Ramos (cell line): ENCODE results near the gene CDS1.
"Not testable (repeated sequence)": the region's sequence is repeated elsewhere in the genome, so short reads cannot be mapped to it uniquely, and the experiment has no call there.

Source experiments
- in situ Hi-C: fragments of 300-500 bp; cut with MboI; formaldehyde crosslinking; loops from one replicate; pipeline ENCODE4 v1.14.3; 2022; ENCODE audit warnings: low sequenced_read_pairs; ENCODE audit not compliant: unreplicated experiment

CDS1 gene

GRCh38 chr4:84582988-84583875, at the start of gene CDS1:
TSS of gene CDS1 (plus strand) at chr4:84583127. CDS start at chr4:84583402, 275 bp downstream.
- in situ Hi-C loops = no loop called here

- in situ Hi-C loops = no loop called here
These were observed 47.0 kb upstream of the CDS1 start for GRCh38 chr4:84535901-84536300.

DNA sequence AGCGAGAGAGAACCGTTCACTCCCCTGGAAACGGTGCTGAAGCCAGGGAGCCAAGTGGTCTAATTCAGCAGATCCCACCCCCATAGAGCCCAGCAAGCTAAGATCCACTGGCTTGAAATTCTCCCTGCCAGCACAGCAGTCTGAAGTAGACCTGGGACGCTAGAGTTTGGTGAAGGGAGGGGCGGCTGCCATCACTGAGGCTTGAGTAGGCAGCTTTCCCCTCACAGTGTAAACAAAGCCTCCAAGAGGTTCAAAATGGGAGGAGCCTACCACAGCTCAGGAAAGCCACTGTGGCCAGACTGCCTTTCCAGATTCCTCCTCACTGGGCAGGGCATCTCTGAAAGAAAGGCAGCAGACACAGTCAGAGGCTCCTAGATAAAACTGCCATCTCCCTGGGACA, 37.8 kb upstream of the CDS1 start:
- in situ Hi-C loops = no loop called here

GRCh38 chr4:84547211-84547610, 35.7 kb upstream of the CDS1 start:
- in situ Hi-C loops = no loop called here

DNA sequence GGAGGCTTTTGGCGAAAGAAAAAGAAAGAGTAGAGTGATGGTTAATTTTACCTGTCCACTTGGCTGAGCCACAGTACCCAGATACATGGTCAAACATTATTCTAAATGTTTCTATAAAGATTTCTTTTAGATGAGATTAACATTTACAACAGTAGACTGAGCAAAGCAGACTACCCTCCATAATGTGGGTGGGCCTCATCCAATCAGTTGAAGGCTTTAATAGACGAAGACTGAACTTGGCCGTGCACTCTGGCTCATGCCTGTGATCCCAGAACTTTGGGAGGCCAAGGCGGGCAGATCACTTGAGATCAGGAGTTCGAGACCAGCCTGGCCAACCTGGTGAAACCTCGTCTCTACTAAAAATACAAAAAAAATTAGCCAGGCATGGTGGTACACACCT, 33.7 kb upstream of the CDS1 start:
- in situ Hi-C loops = not testable (repeated sequence)

GRCh38 chr4:84562156-84562555, 20.8 kb upstream of the CDS1 start:
- in situ Hi-C loops = no loop called here

DNA sequence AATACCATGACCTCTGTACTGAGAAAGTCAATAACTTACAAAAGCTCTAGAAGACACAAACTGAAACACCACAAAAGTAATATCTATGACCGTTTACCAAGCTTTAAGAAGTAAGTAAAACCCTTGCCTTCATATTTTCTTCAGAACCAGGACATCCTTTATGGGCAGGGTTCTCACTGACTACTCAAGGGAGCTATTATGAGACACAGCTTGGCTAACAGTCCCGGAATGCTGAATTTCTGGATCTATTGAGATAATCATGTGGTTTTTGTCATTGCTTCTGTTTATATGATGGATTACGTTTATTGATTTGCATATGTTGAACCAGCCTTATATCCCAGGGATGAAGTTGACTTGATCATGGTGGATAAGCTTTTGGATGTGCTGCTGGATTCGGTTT, 19.9 kb upstream of the CDS1 start:
- in situ Hi-C loops = no loop called here

DNA sequence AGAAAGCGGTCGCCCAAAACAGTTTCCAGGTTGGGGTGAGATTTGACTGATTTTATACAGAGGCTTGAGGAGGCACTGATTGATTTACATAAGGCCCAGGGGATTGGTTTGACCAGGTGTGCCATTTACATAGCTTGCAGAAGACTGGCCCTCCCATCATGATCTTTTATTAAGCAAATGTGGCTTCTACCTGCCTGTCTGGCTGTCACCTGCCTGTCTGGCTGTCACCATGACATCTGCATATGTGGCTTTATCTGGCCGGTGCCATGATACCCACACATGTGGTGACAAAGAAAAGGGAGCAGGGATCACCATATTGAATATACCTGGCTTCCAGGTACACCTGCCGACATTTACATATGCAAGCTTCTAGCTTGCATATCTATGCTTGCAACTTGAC, 17.0 kb upstream of the CDS1 start:
- in situ Hi-C loops = no loop called here

- in situ Hi-C loops = no loop called here
These were observed 14.4 kb upstream of the CDS1 start for GRCh38 chr4:84568496-84568895.

DNA sequence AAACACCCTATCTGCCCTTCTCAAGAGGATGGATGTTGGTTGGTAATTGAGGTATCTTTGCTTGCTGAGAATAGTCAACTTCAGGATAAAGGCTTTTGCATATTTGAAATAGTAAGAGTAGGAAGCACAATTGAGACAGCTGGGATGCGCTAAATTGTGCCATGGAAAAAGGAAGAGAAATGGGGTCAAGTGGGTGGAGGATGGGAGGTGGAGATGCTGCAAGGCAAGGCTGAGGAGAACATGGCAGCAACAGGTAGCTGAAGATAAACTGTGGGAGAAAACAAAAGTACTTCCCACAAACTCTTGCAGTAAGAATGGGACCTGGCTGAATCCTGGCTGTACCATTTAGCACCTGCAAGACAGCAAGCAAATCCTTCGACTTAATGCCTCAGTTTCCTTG, 13.9 kb upstream of the CDS1 start:
- in situ Hi-C loops = no loop called here

DNA sequence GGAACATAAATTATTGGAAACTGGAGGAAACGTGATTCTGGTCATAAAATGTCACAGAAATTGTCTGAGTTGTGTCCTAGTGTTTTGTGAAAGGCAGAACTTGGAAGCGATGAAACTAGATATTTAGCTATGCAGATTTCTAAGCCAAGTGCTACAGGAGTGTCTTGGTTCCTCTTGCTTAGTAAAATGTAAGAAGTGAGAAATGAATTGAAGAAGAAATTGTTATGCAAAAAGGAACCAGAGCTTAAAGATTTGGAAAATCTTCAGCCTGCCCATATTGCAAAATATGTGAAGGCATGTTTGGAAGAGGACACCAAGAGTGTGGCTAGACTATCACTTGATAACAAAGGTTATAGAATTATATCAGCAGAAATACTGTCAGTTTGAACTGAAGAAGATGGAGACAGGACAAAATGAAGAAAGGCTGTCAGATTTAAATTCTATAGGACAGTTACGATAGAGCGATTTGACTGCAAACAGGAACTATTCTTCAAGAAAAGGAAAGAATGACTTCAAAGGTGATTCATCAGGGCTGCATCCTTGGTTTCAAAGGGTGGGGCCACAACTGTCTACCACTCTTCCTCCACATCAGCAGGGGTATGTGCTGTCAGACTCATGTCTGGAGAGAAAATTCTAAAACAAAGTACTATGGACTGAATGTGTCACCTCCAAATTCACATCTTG, 9.4 kb upstream of the CDS1 start:
- in situ Hi-C loops = no loop called here

DNA sequence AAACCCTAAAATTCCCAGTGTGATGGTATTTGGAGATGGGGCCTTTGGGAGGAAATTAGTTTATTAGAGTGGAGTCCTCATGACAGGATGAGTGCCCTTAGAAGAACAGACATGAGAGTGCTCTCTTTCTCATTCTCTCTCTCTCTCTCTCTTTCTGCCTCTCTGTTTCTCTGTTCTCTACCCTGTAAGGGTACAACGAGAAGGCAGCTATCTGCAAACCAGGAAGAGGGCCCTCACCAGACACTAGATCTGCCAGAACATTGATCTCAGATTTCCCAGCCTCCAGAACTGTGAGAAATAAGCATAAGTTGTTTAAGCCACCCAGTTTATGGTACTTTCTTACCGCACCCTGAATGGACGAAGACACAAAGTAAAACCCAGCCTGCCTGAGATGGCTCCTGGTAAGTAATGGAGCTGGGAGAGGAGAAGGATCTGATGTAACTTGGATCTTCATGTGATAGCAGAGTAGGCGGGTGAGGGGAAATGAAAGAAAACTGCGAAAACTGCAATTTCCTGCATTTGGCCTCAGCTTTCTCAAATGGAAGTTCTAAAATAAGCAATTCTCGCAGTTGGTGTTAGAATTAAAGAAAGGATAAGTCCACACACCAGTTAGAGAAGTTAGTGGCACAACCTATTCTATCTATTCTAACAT, 8.7 kb upstream of the CDS1 start:
- in situ Hi-C loops = no loop called here

DNA sequence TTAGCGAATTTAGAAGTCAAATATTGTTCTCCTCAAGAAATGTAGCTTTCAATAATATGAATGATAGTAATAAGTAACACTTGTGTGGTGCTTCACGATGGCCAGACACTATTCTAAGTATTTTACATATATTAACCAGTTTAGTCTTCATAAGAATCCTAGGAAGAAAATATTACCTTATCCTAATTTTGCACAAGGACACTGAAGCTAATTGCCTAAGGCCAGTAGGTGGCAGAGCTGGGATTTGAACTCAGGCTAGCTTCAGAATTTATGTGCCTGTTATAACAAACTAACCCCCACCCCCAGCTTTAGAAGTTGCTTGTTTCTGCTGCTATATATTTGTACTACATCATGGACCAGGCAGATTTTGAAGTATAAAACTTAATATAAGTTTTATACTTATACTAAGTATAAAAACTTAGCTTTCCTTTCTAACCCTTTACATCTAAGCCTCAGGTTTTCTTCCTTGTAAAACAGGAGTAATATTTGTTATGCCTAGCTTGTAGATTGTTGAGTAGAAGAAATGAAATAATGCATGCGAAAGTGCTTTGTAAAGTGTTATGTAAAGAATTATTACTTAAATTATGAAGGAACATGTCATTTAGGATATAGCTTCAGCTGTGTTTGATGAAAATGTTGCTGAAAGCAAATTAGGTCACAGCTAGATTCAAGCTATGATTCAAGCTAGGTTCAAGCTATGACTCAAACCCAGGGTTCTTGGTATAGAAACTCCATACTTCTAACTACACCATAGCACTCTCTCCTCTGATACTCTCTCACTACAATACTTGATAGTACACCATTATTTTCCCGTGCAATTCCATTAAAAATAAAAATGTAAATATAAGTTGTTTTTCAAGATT, 4.2 kb upstream of the CDS1 start:
- in situ Hi-C loops = no loop called here

- in situ Hi-C loops = no loop called here
These were observed 3.5 kb upstream of the CDS1 start for GRCh38 chr4:84579403-84579776.

DNA sequence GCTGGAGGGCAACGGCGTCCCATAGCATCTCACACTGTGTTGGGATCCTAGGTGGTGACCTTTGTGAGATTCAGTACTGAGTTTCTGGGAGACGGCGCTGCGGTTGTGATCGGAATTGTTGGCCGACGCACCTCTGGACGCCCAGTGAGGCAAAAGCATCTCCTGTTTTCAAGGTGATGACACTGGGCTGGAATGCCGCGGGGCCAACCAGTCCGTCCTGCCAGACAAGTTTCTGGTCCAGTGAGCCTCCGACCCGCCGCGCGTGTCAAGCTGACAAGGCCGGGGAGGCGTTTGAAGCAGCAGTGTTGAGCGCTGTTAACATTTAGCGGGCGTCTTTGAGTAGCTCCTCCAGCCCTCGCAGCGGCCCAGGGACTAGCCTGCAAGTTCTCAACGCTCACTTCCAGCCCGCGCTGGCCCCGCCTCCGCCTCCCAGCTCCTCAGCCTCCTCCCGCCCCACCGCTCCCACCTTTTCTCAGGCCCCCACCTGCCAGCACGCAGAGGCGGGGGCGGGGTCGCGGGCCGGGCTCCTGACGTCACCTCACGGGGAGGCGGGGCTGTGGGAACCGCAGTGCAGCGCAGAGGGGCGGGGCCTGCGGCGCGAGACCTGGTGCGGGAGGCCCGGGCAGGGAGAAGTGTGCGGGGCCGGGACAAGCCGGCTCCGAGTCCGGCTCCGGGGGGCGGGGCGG, 482 bp upstream of the CDS1 start:
- in situ Hi-C loops = no loop called here

GRCh38 chr4:84583876-84584380, 1.0 kb downstream of the CDS1 start:
- in situ Hi-C loops = no loop called here

GRCh38 chr4:84585251-84585650, 2.3 kb downstream of the CDS1 start:
- in situ Hi-C loops = no loop called here

- in situ Hi-C loops = no loop called here
These were observed 11.8 kb downstream of the CDS1 start for GRCh38 chr4:84594724-84595123.

GRCh38 chr4:84596826-84597225, 13.9 kb downstream of the CDS1 start:
- in situ Hi-C loops = no loop called here

DNA sequence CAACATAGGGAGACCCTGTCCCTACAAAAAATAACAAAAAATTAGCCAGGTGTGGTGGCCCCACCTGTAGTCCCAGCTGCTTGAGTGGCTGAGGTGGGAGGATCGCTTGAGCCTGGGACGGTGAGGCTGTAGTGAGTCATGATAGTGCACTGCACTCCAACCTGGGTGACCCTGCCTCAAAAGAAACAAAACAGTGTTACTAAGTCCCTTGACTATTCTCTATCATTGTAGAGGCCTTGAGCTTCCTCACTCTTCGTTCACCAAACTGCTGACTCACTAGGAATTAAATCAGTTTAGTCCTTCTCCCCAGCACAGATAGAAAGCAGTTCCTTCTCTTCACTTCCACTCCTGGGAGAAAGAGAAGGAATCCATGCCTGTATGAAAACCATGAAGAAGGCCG, 14.5 kb downstream of the CDS1 start:
- in situ Hi-C loops = no loop called here
